ENCODE results near the gene PLAC8L1.

DNA sequence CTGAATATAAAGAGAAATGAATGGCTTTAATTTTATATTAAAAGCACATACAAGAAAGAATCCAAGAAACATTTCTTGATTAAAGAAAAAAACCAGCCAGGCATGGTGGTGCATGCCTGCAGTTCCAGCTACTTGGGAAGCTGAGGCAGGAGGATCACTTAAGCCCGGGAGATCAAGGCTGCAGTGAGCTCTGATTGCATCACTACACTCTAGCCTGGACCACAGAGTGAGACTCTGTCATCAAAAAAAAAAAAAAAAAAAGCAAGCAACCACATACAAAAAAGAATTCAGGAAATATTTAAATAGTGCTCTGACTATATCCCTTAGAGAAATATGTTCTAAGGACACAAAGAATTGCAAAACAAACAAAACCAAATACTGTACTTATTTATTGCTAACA is 2.5 kb upstream of the PLAC8L1 start:
- TF ChIP-seq, protein P1, sequence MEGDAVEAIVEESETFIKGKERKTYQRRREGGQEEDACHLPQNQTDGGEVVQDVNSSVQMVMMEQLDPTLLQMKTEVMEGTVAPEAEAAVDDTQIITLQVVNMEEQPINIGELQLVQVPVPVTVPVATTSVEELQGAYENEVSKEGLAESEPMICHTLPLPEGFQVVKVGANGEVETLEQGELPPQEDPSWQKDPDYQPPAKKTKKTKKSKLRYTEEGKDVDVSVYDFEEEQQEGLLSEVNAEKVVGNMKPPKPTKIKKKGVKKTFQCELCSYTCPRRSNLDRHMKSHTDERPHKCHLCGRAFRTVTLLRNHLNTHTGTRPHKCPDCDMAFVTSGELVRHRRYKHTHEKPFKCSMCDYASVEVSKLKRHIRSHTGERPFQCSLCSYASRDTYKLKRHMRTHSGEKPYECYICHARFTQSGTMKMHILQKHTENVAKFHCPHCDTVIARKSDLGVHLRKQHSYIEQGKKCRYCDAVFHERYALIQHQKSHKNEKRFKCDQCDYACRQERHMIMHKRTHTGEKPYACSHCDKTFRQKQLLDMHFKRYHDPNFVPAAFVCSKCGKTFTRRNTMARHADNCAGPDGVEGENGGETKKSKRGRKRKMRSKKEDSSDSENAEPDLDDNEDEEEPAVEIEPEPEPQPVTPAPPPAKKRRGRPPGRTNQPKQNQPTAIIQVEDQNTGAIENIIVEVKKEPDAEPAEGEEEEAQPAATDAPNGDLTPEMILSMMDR (IDR thresholded peaks at IDR 0.05), result no peak
- no peak for TF ChIP-seq POLR2AphosphoS5 (IDR thresholded peaks at IDR 0.05)
- no peak for TF ChIP-seq POLR2A (IDR thresholded peaks at IDR 0.05)
- no peak for TF ChIP-seq EP300 (IDR thresholded peaks at IDR 0.05)
